Endometrial microvascular endothelial cells (primary cell): Measurements from ENCODE around the gene ANKRD40. TPM values are rescaled to one million over a fixed set of nuclear protein-coding genes. Genes with fewer than 3 reads are reported as not detected.
"Not testable (repeated sequence)": the region's sequence is repeated elsewhere in the genome, so short reads cannot be mapped to it uniquely, and the experiment has no call there.

Source experiments
- in situ Hi-C: cut with HindIII; loops from 2 replicates; pipeline ENCODE4 v1.10.0; 2017; ENCODE audit warnings: low sequenced_read_pairs, low pct_unique_long_range_greater_than_20kb; ENCODE audit errors: inconsistent ontology term
- total RNA-seq: library from RNA; depleted of rRNA; stranded (reverse); fragments of >200 nt; gene quantifications from one replicate; pipeline ENCODE4 v1.2.3, GENCODE V29; 2015; ENCODE audit errors: inconsistent ontology term

Gene ANKRD40
- total RNA-seq, 1 donor from 2014 or later = 43.2 TPM

DNA sequence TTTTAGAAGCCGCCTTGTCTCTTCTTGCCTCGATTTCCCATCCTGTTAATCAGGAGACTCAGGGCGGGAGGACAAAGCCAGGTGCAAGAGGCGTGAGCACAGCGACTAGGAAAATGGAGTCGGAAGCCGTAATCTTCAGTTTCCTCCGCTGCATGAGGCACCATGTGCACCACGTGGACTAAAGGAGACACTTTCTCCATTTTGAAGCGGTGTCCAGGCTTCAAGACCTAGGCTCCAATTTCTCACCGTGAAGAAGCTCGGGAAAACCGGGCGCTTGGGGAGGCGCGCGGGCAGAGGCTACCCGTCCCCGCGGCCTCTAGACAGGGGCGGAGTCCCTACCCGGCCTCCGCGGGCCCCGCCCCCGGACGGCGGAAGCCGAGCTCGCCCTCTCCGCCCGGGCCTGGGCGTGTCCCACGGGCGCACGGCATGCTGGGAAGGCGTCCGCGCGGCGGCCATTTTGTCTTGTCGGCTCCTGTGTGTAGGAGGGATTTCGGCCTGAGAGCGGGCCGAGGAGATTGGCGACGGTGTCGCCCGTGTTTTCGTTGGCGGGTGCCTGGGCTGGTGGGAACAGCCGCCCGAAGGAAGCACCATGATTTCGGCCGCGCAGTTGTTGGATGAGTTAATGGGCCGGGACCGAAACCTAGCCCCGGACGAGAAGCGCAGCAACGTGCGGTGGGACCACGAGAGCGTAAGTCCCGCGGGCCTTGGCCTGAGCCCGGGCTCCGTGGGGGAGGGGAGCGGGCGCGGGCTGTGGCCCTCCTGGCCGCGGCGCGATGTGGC is 11.6 kb upstream of the ANKRD40 start, which contains the start of gene LUC7L3:
TSS of gene LUC7L3 (plus strand) at position 460 of the 780 bp plus-strand sequence. CDS start at position 590, 130 bp downstream.
- in situ Hi-C loops = no loop called here

DNA sequence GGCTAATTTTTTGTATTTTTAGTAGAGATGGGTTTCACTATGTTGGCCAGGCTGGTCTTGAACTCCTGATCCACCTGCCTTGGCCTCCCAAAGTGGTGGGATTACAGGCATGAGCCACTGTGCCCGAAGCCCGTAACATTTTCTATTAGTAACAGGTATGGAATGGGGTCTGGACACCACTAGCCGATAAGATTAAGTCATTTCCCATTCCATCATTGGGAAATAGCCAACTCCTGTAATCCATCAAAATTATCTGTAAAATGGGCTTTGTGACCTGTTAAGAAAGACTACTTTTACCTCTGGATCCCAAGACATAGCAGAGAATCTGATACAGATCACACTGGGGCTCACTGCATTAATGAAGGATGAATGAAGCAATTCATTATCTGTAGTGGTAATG is 7.8 kb upstream of the ANKRD40 start:
- in situ Hi-C loops = no loop called here

DNA sequence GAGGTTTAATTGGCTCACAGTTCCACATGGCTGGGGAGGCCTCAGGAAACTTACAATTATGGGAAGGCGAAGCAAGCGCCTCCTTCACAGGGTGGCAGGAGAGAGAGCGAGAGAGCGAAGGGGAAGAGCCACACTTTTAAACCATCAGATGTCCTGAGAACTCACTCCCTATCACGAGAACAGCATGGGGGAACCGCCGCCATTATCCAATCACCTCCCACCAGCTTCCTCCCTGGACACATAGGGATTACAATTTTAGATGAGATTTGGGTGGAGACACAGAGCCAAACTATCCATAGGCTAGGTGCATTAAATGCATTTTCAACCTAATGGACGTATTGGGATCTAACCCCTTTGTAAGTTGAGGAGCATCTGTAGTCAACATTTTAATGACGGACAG is 4.9 kb upstream of the ANKRD40 start:
- in situ Hi-C loops = no loop called here

DNA sequence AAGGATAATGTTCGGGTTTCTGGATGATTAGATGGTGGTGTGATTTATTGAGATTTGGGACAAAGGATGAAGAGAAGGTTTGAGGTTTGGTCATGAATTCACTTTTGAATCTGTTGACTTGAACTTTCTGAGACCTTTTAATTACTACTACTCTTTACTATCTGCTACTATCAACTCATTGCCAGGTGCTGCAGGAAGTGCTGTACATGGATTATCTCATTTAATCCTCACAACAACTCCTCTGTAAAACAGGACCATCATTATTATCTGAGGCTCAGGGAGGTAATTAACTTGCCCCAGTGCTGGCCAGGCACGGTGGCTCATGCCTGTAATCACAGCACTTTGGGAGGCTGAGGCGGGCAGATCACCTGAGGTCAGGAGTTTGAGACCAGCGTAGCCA is 2.9 kb upstream of the ANKRD40 start:
- in situ Hi-C loops = no loop called here

DNA sequence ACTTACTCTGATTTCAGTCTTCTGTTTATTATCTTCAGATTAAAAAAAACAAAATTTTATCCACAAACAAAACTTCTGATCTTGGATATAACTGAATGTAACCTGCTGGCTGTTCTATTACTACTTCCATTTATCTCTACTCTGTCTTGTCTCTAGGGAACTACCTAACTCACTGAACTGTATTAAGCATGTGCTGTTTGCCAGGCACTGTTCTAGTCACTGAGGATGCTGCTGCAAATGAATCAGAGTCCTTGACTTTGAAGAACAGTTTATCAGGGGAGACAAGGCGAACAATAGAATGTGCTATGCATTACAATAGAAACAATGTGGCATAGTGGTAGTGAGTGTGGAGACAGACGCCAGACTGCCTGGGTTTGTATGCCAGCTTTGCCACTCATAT is 2.3 kb upstream of the ANKRD40 start:
- in situ Hi-C loops = no loop called here

DNA sequence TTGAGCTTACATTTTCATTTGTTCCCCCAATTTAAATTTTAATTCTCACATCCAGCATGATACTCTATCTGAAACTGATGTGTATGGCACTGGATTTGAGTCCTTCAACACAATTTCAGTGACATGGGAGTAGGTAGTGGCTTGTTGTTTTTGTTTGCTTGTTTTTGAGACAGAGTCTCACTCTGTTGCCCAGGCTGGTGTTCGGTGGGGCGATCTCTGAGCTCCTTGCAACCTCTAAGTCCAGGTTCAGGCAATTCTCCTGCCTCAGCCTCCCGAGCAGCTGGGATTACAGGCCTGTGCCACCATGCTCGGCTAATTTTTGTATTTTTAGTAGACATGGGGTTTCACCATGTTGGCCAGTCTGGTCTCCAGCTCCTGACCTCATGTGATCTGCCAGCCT is 1.3 kb upstream of the ANKRD40 start:
- in situ Hi-C loops = not testable (repeated sequence)

DNA sequence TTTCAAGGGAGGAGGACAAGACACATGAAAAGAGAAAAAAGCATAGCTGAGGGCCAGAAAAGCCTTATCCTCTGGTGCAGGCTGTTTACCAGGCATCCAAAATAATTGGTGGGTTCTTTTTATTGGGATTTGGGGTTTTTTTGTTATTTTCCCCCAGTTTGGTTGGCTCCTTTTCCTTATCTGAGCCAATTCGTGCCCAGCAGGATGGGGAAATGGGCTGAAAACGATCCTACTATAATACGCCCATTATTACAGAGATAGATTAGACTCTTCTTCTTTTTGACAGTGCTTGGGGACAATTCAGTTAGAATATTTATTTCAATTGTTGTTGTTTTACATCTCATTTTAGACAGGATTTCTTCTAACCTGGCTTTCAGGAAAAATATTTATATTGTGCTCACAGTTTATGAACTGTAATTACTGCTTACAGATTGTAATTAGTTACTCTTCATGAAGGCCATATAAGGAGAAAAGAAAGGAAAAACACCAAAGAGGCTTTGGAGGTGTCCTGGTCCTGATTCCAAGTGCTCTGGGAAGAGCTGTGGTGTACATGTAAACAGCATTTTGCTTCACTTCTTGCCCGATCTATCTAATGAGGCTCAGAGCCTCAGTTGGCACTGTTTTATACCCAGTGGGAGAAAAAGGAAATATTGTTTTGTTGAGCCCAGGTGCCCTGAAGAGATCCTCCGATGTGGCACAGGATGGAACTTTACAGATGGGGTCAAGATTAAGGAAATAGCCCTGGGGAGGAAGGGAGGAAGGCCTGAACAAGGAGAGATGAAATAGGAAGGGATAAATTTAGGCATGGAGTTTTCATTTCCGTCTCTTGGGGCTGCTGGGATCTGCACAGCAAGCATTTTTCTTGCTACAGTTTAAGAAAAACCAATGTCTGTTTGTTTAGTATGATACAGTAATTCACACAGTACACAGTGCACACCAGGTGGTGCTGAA is 611 bp upstream of the ANKRD40 start:
- in situ Hi-C loops = no loop called here

DNA sequence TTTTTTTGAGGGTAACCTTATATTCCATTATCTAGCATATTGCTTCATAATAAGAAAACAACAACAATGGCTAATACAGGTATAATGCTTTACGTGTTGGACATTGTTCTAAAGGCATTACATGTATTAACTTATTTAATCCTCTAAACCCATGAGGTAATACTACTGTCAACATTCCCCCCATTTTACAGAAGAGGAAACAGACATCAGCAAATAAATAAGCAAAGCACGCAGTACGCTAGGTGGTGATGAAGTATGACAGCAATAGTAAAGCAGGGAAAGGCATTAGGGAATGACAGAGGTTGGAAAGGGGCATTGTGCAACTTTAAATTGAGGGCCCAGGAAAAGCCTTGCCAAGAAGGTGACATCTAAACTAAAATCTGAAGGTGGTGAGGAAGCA is 4.6 kb downstream of the ANKRD40 start:
- in situ Hi-C loops = no loop called here

DNA sequence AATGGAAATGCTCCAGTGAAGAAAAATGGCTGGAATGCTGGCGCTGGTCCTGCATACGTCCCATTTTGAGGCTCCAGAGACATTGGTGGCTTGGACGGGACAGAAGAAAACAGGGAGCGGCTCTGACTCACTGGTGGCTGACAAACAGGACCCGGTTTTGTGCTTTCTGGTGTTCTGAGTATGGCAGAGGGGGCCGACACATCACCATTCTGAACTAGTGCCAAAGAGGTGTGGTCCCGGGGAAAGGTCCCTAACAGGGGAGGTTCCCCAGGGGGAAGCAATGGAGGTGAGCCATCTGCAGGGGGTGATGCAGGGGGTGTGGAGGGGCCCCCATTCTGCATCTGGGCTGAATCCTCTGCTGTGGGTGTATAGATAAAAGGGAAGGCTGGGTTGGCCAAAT is 8.3 kb downstream of the ANKRD40 start:
- in situ Hi-C loops = no loop called here

DNA sequence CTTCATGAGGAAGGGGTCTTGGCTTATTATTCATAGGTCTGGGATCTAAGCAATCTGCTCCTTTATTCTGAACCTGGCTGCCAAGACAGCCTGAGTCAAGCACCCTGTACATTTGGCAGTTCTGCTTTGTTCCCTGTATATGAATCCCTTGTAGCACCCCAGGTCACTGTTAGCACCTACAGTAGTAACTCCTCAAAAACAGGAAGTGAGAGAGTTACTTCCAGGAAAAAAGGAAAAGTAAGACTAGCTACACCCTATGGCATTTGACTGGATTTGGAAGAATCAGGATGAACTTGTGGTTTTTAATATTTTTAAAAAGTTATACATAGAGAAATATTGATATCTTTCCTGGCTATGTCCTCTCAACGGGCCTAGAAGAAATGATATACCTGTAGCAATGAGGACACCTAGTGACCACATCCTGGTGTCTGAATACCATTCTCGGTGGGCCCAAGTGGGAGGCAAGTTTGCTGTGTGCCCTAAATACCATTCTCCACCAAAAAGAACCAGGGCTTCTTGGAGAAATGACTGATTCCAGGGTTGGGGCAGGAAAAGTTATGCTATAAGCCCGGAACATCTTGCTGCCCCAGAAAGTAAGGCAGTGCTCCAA is 9.9 kb downstream of the ANKRD40 start:
- in situ Hi-C loops = no loop called here

DNA sequence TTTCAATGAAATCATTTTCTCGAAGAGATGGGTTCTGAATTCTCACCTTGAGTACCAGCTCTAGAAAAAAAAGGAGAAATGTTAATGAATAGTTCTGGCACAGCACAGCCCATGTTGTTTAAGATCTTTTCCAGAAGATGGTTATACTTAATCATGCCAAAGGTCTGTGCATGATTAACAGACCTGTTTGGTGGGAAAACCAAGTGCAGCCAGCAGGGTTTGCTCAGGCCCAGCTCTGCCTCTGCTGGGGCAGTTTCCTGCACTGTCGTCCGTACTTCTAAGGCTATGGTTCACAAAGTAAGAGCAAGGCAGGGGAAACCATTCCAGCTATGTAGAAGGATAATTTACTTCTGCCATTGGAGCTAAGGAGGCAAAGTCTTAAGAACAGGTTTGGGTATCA is 10.7 kb downstream of the ANKRD40 start:
- in situ Hi-C loops = no loop called here

DNA sequence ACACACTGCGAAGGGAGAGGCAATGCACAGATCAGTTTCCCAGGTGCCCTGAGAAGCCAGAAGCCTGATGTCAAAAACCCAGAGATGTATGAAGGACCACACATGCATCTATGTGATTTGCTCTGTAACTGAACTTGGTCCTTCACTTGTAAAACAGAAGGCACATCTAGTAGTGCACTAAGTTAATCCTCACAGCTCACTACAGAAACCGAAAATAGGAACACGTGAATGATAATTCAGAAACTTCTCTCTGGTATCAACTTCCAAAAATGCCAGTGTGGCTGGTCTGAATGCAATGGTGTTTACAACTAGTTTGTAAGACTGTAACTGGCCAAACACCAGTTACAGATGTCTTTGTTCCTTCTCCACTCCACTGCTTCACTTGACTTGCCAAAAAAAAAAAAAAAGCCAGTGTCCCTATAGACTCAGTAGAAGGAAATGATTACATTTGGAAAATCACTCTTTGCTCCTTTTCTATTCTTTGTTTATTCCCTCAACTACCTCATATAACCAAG is 11.3 kb downstream of the ANKRD40 start:
- in situ Hi-C loops = no loop called here

DNA sequence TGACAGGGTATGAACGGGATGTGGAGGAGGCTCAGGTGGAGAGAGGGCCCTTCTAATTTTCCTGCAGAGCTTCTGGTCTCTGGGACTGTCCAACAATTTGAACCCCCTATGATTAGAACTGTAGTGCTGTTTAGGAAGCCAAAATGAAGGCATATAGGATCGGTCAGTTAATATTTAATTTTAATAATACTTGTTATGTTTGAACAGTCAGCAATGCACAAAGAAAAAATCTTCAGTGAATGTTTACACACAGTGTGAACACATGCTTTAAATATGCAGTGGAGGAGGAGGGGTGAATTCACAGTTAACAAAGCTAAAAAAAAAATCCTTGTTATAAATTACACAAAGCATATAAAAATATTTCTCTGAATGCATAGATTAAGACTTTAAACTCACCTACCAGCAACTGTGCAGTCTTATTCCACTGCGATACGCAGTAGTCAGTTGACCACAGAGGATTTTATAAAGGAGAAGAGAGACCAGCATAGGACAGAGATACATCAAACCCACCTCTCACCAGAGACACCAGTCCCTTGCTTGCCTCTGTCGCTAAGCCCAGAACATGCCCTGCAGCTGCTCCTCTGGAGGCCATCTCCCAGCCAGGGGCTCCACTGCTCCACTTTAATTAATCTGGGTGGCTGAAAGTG is 14.6 kb downstream of the ANKRD40 start:
- in situ Hi-C loops = no loop called here

DNA sequence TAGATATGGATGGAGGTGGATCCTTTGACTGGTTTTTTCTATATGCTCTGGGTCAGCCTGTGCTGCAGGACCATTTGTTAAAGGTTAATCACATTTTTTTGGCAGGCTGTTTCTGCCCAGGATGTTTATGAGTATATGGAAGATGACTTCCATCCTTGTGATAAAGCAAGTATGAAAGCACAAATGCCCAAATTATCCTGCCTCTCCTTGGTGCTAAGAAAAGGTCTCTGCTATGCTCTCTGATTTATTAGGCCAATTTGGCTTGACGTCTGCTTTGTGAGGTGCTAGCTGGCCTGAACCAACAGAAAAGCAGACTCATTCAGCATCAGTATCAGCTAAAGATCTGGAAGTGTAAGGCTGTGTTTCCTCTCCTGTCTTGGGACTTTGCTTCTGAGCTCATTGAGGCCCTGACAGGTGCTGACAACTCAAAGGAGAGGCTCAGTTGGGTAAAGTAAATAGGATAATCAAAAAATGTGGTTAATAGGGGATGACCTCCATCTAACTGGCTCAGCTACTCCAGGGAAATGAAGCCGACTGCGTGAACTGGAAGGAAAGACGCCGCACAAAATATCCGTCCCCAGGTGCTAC is 15.2 kb downstream of the ANKRD40 start:
- in situ Hi-C loops = no loop called here

DNA sequence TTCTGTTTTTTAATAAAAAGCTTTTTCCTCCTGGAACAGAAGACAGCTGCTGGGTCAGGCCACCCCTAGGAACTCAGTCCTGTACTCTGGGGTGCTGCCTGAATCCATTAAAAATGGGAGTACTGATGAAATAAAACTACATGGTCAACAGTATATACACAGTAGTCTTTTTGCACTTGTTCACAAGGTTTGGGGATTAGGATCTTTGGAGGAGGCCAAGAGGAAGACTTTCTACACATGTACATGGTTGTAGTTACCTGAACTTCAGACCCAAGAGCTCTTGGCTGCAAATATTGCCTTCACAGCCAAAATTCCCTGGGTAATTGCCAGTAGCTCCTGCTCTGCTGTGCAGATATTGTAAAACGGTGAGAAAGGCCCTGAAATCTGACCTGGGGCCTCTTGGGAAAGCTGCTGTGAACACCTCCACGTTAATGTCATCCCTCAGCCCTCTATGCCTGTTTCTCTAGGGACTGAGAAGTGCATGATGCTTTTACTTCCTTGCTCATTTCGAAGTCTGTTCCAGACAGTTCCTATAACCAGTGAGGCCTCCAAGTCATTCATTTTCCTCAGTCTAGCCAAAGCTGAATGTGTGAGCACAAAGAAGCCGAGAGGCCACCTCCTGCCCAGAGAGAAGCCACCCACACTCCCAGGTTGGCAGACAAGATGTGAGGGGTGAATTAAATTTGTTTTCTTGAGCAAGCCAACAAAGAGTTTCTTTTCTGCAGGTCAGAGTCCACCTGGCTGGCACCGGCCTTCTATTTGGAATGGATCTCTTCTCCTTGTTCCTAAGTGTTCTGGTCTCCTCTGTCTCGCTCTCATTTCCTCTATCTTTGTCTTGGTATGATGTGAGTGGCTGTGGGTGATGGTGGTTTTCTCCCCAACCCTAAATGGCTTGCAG is 15.9 kb downstream of the ANKRD40 start:
- in situ Hi-C loops = no loop called here

DNA sequence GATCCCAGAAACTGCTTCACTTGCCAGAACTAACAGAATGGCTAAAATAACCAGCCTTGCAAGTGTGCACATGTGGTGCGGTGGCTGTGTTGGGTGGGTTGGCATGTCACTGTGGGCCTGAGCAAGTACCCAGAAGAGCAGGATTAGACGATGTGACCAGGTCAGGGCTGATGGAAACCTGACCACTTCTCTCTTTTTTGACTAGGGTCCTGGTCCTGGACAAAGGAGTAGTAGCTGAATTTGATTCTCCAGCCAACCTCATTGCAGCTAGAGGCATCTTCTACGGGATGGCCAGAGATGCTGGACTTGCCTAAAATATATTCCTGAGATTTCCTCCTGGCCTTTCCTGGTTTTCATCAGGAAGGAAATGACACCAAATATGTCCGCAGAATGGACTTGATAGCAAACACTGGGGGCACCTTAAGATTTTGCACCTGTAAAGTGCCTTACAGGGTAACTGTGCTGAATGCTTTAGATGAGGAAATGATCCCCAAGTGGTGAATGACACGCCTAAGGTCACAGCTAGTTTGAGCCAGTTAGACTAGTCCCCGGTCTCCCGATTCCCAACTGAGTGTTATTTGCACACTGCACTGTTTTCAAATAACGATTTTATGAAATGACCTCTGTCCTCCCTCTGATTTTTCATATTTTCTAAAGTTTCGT is 16.7 kb downstream of the ANKRD40 start:
- in situ Hi-C loops = no loop called here
